GM19240 (cell line): ENCODE data around the gene ANKRD63.

Experiments
- DNase-seq: peaks from one replicate; pipeline ENCODE4 v3.0.0; 2011; ENCODE audit warnings: low spot score; ENCODE audit not compliant: insufficient read length

Gene ANKRD63

GRCh38 chr15:40258544-40258943 is 24.3 kb downstream of the ANKRD63 start:
- no peak for DNase-seq

GRCh38 chr15:40257656-40258450 is 25.0 kb downstream of the ANKRD63 start:
- DNase-seq: no peak

- no peak for DNase-seq
Measured at GRCh38 chr15:40256638-40257235, 26.1 kb downstream of the ANKRD63 start.

GRCh38 chr15:40255033-40255432 is 27.8 kb downstream of the ANKRD63 start:
- no peak for DNase-seq

- no peak for DNase-seq
Measured at GRCh38 chr15:40254452-40254851, 28.4 kb downstream of the ANKRD63 start.

- no peak for DNase-seq
Measured at GRCh38 chr15:40253167-40253790, 29.6 kb downstream of the ANKRD63 start.

GRCh38 chr15:40252438-40253166 is 30.3 kb downstream of the ANKRD63 start:
- DNase-seq: no peak

- DNase-seq: no peak
Measured at GRCh38 chr15:40252141-40252437, 30.8 kb downstream of the ANKRD63 start.

- DNase-seq: no peak
Measured at GRCh38 chr15:40251486-40252140, 31.3 kb downstream of the ANKRD63 start.

GRCh38 chr15:40250771-40251483 is 31.9 kb downstream of the ANKRD63 start:
- DNase-seq: no peak

- DNase-seq: no peak
Measured at GRCh38 chr15:40250304-40250656, 32.6 kb downstream of the ANKRD63 start.

- DNase-seq: no peak
Measured at GRCh38 chr15:40249477-40250303, 33.2 kb downstream of the ANKRD63 start.

GRCh38 chr15:40248006-40248783 is 34.7 kb downstream of the ANKRD63 start:
- DNase-seq: no peak

GRCh38 chr15:40247406-40247971 is 35.4 kb downstream of the ANKRD63 start:
- DNase-seq: no peak

GRCh38 chr15:40246496-40247280 is 36.2 kb downstream of the ANKRD63 start:
- no peak for DNase-seq

GRCh38 chr15:40245666-40246450 is 37.0 kb downstream of the ANKRD63 start:
- no peak for DNase-seq

- DNase-seq: no peak
Measured at GRCh38 chr15:40244961-40245523, 37.8 kb downstream of the ANKRD63 start.
